Neural progenitor cell (in vitro differentiated cells): ENCODE measurements around the gene PRDM16.

Experiments used
- CTCF ChIP-seq: fragments of 200-600 bp; sonication (generic); IDR thresholded peaks from 2 replicates; pipeline ENCODE4 v1.5.1; 2017; ENCODE audit warnings: antibody characterized with exemption, mild to moderate bottlenecking
- EZH2 ChIP-seq: fragments of 200-600 bp; sonication (generic); IDR thresholded peaks from 2 replicates; pipeline ENCODE4 v1.6.1; 2017; ENCODE audit warnings: antibody characterized with exemption, mild to moderate bottlenecking, moderate library complexity
- EZH2phosphoT487 ChIP-seq: fragments of 200-600 bp; sonication (generic); IDR thresholded peaks from 2 replicates; pipeline ENCODE4 v1.6.1; 2017; ENCODE audit warnings: antibody characterized with exemption

- TF ChIP-seq EZH2 (no peak), CTCF (no peak), EZH2phosphoT487 (no peak)
Observed at GRCh38 chr1:3373700-3374405, 304.9 kb downstream of the PRDM16 start.
